Measurements from ENCODE around the gene RNMT. TPM values are rescaled to one million over a fixed set of nuclear protein-coding genes. Genes with fewer than 3 reads are reported as not detected.
A peak's percentile ranks its signal among the peaks of the same experiment; 100 is the strongest.
"Not testable (repeated sequence)": the region's sequence is repeated elsewhere in the genome, so short reads cannot be mapped to it uniquely, and the experiment has no call there.

RNMT gene
- polyA plus RNA-seq, 3 donors = 12.9 to 36.4 (median 32.6) TPM

GRCh38 chr18:13684546-13684945, 41.9 kb upstream of the RNMT start:
- Histone ChIP-seq H3K4me2 (replicated peaks; ENCODE audit: extremely low read depth, low read length, poor library complexity, severe bottlenecking) (no peak overlapping the region), H3K9ac (ENCODE audit: insufficient read depth, low read length, poor library complexity, severe bottlenecking) (no peak overlapping the region), H3K4me3 (replicated peaks in 1 of 3; ENCODE audit: low read depth in 2 of 3, low read length in 3 of 3) (no peak overlapping the region), H3K27ac (ENCODE audit: low read depth in 1 of 2, low read length in 2 of 2) (no peak overlapping the region), H3K36me3 (replicated peaks in 1 of 2; ENCODE audit: control insufficient read depth in 1 of 2, insufficient read depth in 2 of 2, low read length in 2 of 2) (peaks cover 0 to 4% of the 10 kb centered on the region in 2 donors), H3K79me2 (ENCODE audit: insufficient read depth, low read length) (peaks cover 23% of the 10 kb centered on the region), H2AFZ (ENCODE audit: insufficient read depth, low read depth, low read length, poor library complexity, severe bottlenecking) (no peak overlapping the region), H3K27me3 (ENCODE audit: control insufficient read depth in 2 of 2, insufficient read depth in 2 of 2, low read length in 2 of 2) (no peaks in the 10 kb centered on the region), H3K4me1 (ENCODE audit: control insufficient read depth in 1 of 2, insufficient read depth in 2 of 2, low read length in 2 of 2) (no peaks in the 10 kb centered on the region), H3K9me3 (replicated peaks in 1 of 2; ENCODE audit: control insufficient read depth in 1 of 2, insufficient read depth in 1 of 2, low read length in 2 of 2) (peaks cover 0 to 11% of the 10 kb centered on the region in 2 donors), H4K20me1 (ENCODE audit: insufficient read depth, low read length) (no peaks in the 10 kb centered on the region)
- Mint-ChIP-seq H3K27ac (no peak overlapping the region), H3K4me1 (no peaks in the 10 kb centered on the region), H3K4me3 (no peak overlapping the region), H3K27me3 (ENCODE audit: low read depth in 3 of 3) (no peaks in the 10 kb centered on the region), H3K9me3 (peaks cover 0 to 13% (median 7%) of the 10 kb centered on the region in 7 donors), H3K36me3 (peaks cover 9 to 18% of the 10 kb centered on the region in 2 donors)
- no CpG with 5 or more reads among the region's 4 CpGs for WGBS (ENCODE audit: insufficient coverage)
- intact Hi-C loops (cut with micrococcal nuclease) = no loop called here
- DNase-seq = no peak
- no peak for TF ChIP-seq CTCF (IDR thresholded peaks at IDR 0.05)

GRCh38 chr18:13688191-13689136, 38.0 kb upstream of the RNMT start:
- Histone ChIP-seq H3K4me1 (ENCODE audit: control insufficient read depth in 1 of 2, insufficient read depth in 2 of 2, low read length in 2 of 2) (no peaks in the 10 kb centered on the region), H3K4me2 (replicated peaks; ENCODE audit: extremely low read depth, low read length, poor library complexity, severe bottlenecking) (no peak overlapping the region), H3K27ac (ENCODE audit: low read depth in 1 of 2, low read length in 2 of 2) (no peak overlapping the region), H3K79me2 (ENCODE audit: insufficient read depth, low read length) (peaks cover 29% of the 10 kb centered on the region), H3K9ac (ENCODE audit: insufficient read depth, low read length, poor library complexity, severe bottlenecking) (no peak overlapping the region), H4K20me1 (ENCODE audit: insufficient read depth, low read length) (no peaks in the 10 kb centered on the region), H2AFZ (ENCODE audit: insufficient read depth, low read depth, low read length, poor library complexity, severe bottlenecking) (no peak overlapping the region), H3K9me3 (replicated peaks in 1 of 2; ENCODE audit: control insufficient read depth in 1 of 2, insufficient read depth in 1 of 2, low read length in 2 of 2) (peaks cover 3 to 23% of the 10 kb centered on the region in 2 donors), H3K4me3 (replicated peaks in 1 of 3; ENCODE audit: low read depth in 2 of 3, low read length in 3 of 3) (no peak overlapping the region), H3K27me3 (ENCODE audit: control insufficient read depth in 2 of 2, insufficient read depth in 2 of 2, low read length in 2 of 2) (no peaks in the 10 kb centered on the region), H3K36me3 (replicated peaks in 1 of 2; ENCODE audit: control insufficient read depth in 1 of 2, insufficient read depth in 2 of 2, low read length in 2 of 2) (no peaks in the 10 kb centered on the region)
- H3K4me3 Mint-ChIP-seq = no peak overlapping the region
- intact Hi-C loops (cut with micrococcal nuclease) = no loop called here
- peaks cover 4 to 6% of the 10 kb centered on the region in 2 donors for H3K36me3 Mint-ChIP-seq
- DNase-seq = no peak
- peak overlapping the region in 1 of 7 donors; percentile 21 for H3K27ac Mint-ChIP-seq
- TF ChIP-seq CTCF (IDR thresholded peaks at IDR 0.05) = no peak
- H3K4me1 Mint-ChIP-seq = no peaks in the 10 kb centered on the region
- 87% methylated on average over 15 of the region's 21 CpGs for WGBS (ENCODE audit: insufficient coverage)
- H3K27me3 Mint-ChIP-seq (ENCODE audit: low read depth in 3 of 3) = no peaks in the 10 kb centered on the region
- H3K9me3 Mint-ChIP-seq = peaks cover 22 to 41% (median 29%) of the 10 kb centered on the region in 7 donors

GRCh38 chr18:13690060-13690459, 36.4 kb upstream of the RNMT start:
- peaks cover 25 to 47% (median 37%) of the 10 kb centered on the region in 7 donors for H3K9me3 Mint-ChIP-seq
- H3K4me1 ChIP-seq (ENCODE audit: control insufficient read depth in 1 of 2, insufficient read depth in 2 of 2, low read length in 2 of 2); H3K9ac ChIP-seq (ENCODE audit: insufficient read depth, low read length, poor library complexity, severe bottlenecking); H3K27ac Mint-ChIP-seq; H4K20me1 ChIP-seq (ENCODE audit: insufficient read depth, low read length); H3K36me3 Mint-ChIP-seq; H3K4me2 ChIP-seq (replicated peaks; ENCODE audit: extremely low read depth, low read length, poor library complexity, severe bottlenecking); H3K36me3 ChIP-seq (replicated peaks in 1 of 2; ENCODE audit: control insufficient read depth in 1 of 2, insufficient read depth in 2 of 2, low read length in 2 of 2); DNase-seq; H3K27ac ChIP-seq (ENCODE audit: low read depth in 1 of 2, low read length in 2 of 2); intact Hi-C loops (cut with micrococcal nuclease); H3K4me3 Mint-ChIP-seq; H3K4me3 ChIP-seq (replicated peaks in 1 of 3; ENCODE audit: low read depth in 2 of 3, low read length in 3 of 3); H3K27me3 ChIP-seq (ENCODE audit: control insufficient read depth in 2 of 2, insufficient read depth in 2 of 2, low read length in 2 of 2); H2AFZ ChIP-seq (ENCODE audit: insufficient read depth, low read depth, low read length, poor library complexity, severe bottlenecking); H3K4me1 Mint-ChIP-seq; H3K27me3 Mint-ChIP-seq (ENCODE audit: low read depth in 3 of 3): not testable (repeated sequence)
- 97% methylated on average over 9 of the region's 9 CpGs for WGBS (ENCODE audit: insufficient coverage)
- H3K9me3 ChIP-seq (replicated peaks in 1 of 2; ENCODE audit: control insufficient read depth in 1 of 2, insufficient read depth in 1 of 2, low read length in 2 of 2) = peaks cover 3 to 23% of the 10 kb centered on the region in 2 donors
- H3K79me2 ChIP-seq (ENCODE audit: insufficient read depth, low read length) = peaks cover 29% of the 10 kb centered on the region

Measured in CD14-positive monocyte (primary cell).